ENCODE measurements around the gene CCNF. TPM values are rescaled to one million over a fixed set of nuclear protein-coding genes. Genes with fewer than 3 reads are reported as not detected.

CCNF gene
- total and polyA plus RNA-seq, 2 of the 4 experiments (the other 2 are of a cell fraction) = 8.2 to 20.1 TPM

GRCh38 chr16:2496223-2497115, 67.2 kb downstream of the CCNF start (continued):
- TF ChIP-seq CEBPB (IDR thresholded peaks at IDR 0.05; ENCODE audit: low read depth, low read length) (no peak), POLR2A (IDR thresholded peaks at IDR 0.05; ENCODE audit: low read depth, low read length) (no peak)

DNA sequence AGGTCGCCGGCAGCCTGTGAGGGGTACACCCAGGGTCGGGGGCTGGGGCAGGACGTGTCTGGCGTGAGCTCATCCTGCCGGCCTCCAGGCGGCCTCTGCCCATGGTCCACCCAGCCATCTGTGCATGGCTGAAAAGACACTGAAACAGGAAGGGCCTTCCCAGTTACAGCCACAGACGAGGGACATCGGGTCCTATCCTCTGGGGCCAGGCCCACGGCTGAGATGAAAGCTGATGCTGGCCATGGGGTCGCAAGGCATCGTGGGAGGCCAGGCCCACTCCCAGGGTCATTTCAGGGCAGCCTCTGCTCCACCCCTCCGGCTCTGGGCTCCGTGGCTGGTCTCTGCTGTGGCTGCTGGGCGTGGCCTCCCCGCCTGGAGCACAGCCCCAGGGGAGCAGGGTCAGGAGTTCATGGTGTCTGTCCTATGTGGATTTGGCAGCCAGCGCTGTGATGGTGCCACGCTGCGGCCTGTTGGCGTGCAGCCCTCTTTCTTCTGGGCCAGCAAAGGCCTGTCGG, 67.9 kb downstream of the CCNF start:
- H2AK9ac ChIP-seq (replicated peaks; ENCODE audit: low read depth, low read length, poor library complexity) = no peak overlapping the region
- no peak overlapping the region for H2BK120ac ChIP-seq (ENCODE audit: low read depth, low read length)
- ChIA-PET POLR2A (ENCODE audit: unreplicated experiment) (no interaction called here), CTCF (no interaction called here)
- dilution Hi-C loops (cut with HindIII; ENCODE audit: low sequenced_read_pairs, unreplicated experiment) (no loop called here), in situ Hi-C loops (cut with MboI; ENCODE audit: low sequenced_read_pairs) (loop anchor here (5.0 kb wide), 1 partner anchor 155 kb away; the partner anchor contains the start of gene ABCA3), intact Hi-C loops (cut with micrococcal nuclease) (no loop called here)
- peaks cover 19% of the 10 kb centered on the region; the same call in 1 of the 2 replicates for H3K36me3 ChIP-seq (ENCODE audit: control insufficient read depth, insufficient read depth, low read length)
- peak overlapping the region; percentile 58 for H2AFZ ChIP-seq (replicated peaks; ENCODE audit: low read length, poor library complexity)
- H3K9me1 ChIP-seq (ENCODE audit: insufficient read depth, low read length) = no peaks in the 10 kb centered on the region
- no peak overlapping the region for H3K56ac ChIP-seq (ENCODE audit: extremely low read depth, insufficient read depth, low read length)
- BruUV-seq (replicated peaks) = no TSS peak
- no peak overlapping the region for H2BK20ac ChIP-seq (ENCODE audit: low read depth, low read length)
- H2AK5ac ChIP-seq (ENCODE audit: low read depth, low read length) = no peak overlapping the region
- H2BK5ac ChIP-seq (ENCODE audit: low read depth, low read length, poor library complexity, severe bottlenecking) = no peak overlapping the region
- no peaks in the 10 kb centered on the region for H3K9me3 ChIP-seq (ENCODE audit: control insufficient read depth, insufficient read depth, low read length)
- no peak overlapping the region for H4K5ac ChIP-seq (ENCODE audit: low read depth, low read length)
- no peak for ATAC-seq (ENCODE audit: low read depth)
- H4K91ac ChIP-seq (ENCODE audit: insufficient read depth, low read depth, low read length) = no peak overlapping the region
- H3K4me1 ChIP-seq (ENCODE audit: control insufficient read depth, insufficient read depth, low read length) = peaks cover 3% of the 10 kb centered on the region
- H4K20me1 ChIP-seq (ENCODE audit: insufficient read depth, low read length) = peaks cover 18% of the 10 kb centered on the region
- H3K4me2 ChIP-seq (ENCODE audit: low read depth, low read length) = no peak overlapping the region
- no peak overlapping the region for H3K23ac ChIP-seq (ENCODE audit: low read depth, low read length)
- no peak overlapping the region for H4K8ac ChIP-seq (ENCODE audit: low read depth in 2 of 2, low read length in 2 of 2)
- WGBS, 2 experiments (ENCODE audit: extremely low coverage in 2 of 2, insufficient read length in 1 of 2) = 57% methylated on average over 16 of the region's 21 CpGs; no CpG with 5 or more reads in 1 of the 2 experiments
- no peak overlapping the region for H3K9ac ChIP-seq (ENCODE audit: low read depth, low read length)
- H3K4me3 ChIP-seq (ENCODE audit: insufficient read depth, low read depth, low read length) = no peak overlapping the region
- no peak overlapping the region for H2BK15ac ChIP-seq (ENCODE audit: low read depth, low read length)
- no peak overlapping the region for H3K27ac ChIP-seq (ENCODE audit: insufficient read depth, low read length)
- H3K18ac ChIP-seq (ENCODE audit: low read depth, low read length) = no peak overlapping the region
- no peak for DNase-seq
- no peak for TF ChIP-seq ELK1 (IDR thresholded peaks at IDR 0.05; ENCODE audit: borderline replicate concordance, low read depth, low read length)
- no peak for TF ChIP-seq RFX5 (IDR thresholded peaks at IDR 0.05; ENCODE audit: low read depth, low read length)
- TF ChIP-seq CHD1 (IDR thresholded peaks at IDR 0.05; ENCODE audit: low read depth, low read length) = no peak
- TF ChIP-seq, protein P1, sequence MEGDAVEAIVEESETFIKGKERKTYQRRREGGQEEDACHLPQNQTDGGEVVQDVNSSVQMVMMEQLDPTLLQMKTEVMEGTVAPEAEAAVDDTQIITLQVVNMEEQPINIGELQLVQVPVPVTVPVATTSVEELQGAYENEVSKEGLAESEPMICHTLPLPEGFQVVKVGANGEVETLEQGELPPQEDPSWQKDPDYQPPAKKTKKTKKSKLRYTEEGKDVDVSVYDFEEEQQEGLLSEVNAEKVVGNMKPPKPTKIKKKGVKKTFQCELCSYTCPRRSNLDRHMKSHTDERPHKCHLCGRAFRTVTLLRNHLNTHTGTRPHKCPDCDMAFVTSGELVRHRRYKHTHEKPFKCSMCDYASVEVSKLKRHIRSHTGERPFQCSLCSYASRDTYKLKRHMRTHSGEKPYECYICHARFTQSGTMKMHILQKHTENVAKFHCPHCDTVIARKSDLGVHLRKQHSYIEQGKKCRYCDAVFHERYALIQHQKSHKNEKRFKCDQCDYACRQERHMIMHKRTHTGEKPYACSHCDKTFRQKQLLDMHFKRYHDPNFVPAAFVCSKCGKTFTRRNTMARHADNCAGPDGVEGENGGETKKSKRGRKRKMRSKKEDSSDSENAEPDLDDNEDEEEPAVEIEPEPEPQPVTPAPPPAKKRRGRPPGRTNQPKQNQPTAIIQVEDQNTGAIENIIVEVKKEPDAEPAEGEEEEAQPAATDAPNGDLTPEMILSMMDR (conservative IDR thresholded peaks at IDR 0.05; ENCODE audit: low read depth, low read length) = no peak
- H3K4ac ChIP-seq (ENCODE audit: low read depth, low read length) = no peak overlapping the region
- H3K14ac ChIP-seq (replicated peaks; ENCODE audit: low read depth, low read length) = no peak overlapping the region
- H3K27me3 ChIP-seq (ENCODE audit: control insufficient read depth, insufficient read depth, low read length) = no peaks in the 10 kb centered on the region
- peaks cover 3 to 23% of the 10 kb centered on the region in 2 experiments for H3K79me1 ChIP-seq (ENCODE audit: low read depth in 1 of 2, low read length in 2 of 2)

Data from IMR-90 (cell line).